Natural killer cell (primary cell): ENCODE measurements around the gene TPGS2. TPM values are rescaled to one million over a fixed set of nuclear protein-coding genes. Genes with fewer than 3 reads are reported as not detected.
"Not testable (repeated sequence)": the region's sequence is repeated elsewhere in the genome, so short reads cannot be mapped to it uniquely, and the experiment has no call there.

Source experiments
- ATAC-seq, 3 donors: fragments of 150-1000 bp in 2 of 3; fragments of 200-7000 bp in 1 of 3; cut with Tn5 transposase; 1 replicate in 1 of 3; 2 replicates in 2 of 3; pipeline ENCODE4 v1.10.0; 2021; ENCODE audit warnings: mild to moderate bottlenecking in 2 of 3, moderate library complexity in 2 of 3
- DNase-seq, 2 donors: peaks; one replicate each; pipeline versions ENCODE4 v3.0.0 to v3.0.0-alpha.2; 2013 to 2021; ENCODE audit warnings: mixed read lengths in 1 of 2
- H3K27ac ChIP-seq: one replicate; pipeline ENCODE4 v1.5.1; 2013; ENCODE audit warnings: mild to moderate bottlenecking, low read length
- H3K27me3 ChIP-seq: one replicate; pipeline ENCODE4 v1.6.1; 2013; ENCODE audit warnings: low read length; ENCODE audit not compliant: control insufficient read depth, insufficient read depth
- H3K36me3 ChIP-seq: one replicate; pipeline ENCODE4 v1.6.1; 2013; ENCODE audit warnings: low read length; ENCODE audit not compliant: control insufficient read depth, insufficient read depth
- H3K4me1 ChIP-seq: one replicate; pipeline ENCODE4 v1.6.1; 2013; ENCODE audit warnings: low read length; ENCODE audit not compliant: control insufficient read depth, insufficient read depth
- H3K4me3 ChIP-seq: one replicate; pipeline ENCODE4 v1.5.1; 2013; ENCODE audit warnings: low read length
- H3K9me3 ChIP-seq: one replicate; pipeline ENCODE4 v1.6.1; 2013; ENCODE audit warnings: low read length; ENCODE audit not compliant: control insufficient read depth, insufficient read depth
- H3K27ac Mint-ChIP-seq, 2 donors: one replicate each; pipeline ENCODE4 v1.8.0; 2022; ENCODE audit warnings: mild to moderate bottlenecking in 2 of 2, mixed read lengths in 2 of 2, moderate library complexity in 1 of 2
- H3K27me3 Mint-ChIP-seq, 2 donors: one replicate each; pipeline ENCODE4 v1.8.0; 2022; ENCODE audit warnings: low read depth in 2 of 2, mixed read lengths in 2 of 2
- H3K36me3 Mint-ChIP-seq: one replicate; pipeline ENCODE4 v1.8.0; 2022; ENCODE audit warnings: mixed read lengths
- H3K4me1 Mint-ChIP-seq, 2 donors: one replicate each; pipeline ENCODE4 v1.8.0; 2022; ENCODE audit warnings: mixed read lengths in 2 of 2
- H3K4me3 Mint-ChIP-seq: one replicate; pipeline ENCODE4 v1.8.0; 2022; ENCODE audit warnings: mild to moderate bottlenecking, moderate library complexity, mixed read lengths
- H3K9me3 Mint-ChIP-seq, 2 donors: one replicate each; pipeline ENCODE4 v1.8.0; 2022; ENCODE audit warnings: mixed read lengths in 2 of 2
- CTCF ChIP-seq: fragments of 200-600 bp; IDR thresholded peaks from one replicate; pipeline ENCODE4 v1.8.0; 2022; ENCODE audit warnings: antibody characterized with exemption
- WGBS: methylation state at CpG from one replicate; pipeline ENCODE4 v1.1.7; 2013; ENCODE audit warnings: missing lambda C conversion rate; ENCODE audit not compliant: insufficient coverage; 5-methylcytosine and 5-hydroxymethylcytosine counted together
- intact Hi-C: fragments of 100-400 bp; cut with micrococcal nuclease; formaldehyde crosslinking; loops from one replicate; pipeline ENCODE4 v1.14.2; 2022
- total RNA-seq, 4 donors: library from RNA; stranded (reverse); fragments of 120-200 nt in 1 of 4; gene quantifications; one replicate each; pipeline versions ENCODE4 v1.2.3 to v1.2.4, GENCODE V29; 2013 to 2022

The TPGS2 gene
- total RNA-seq = 10 to 100 TPM; 27.0 to 36.0 (median 33.7) TPM
- total RNA-seq (2013) = 50.9 TPM

GRCh38 chr18:36828630-36829361, at the start of gene TPGS2, which contains the start of gene KIAA1328:
Gene TPGS2 (minus strand): TSS chr18:36829002. CDS start chr18:36828767, 235 bp downstream.
Gene KIAA1328 (plus strand): TSS chr18:36829127. CDS start chr18:36829139, 12 bp downstream.
- peak; percentile 92 to 97 (median 92) for ATAC-seq
- Histone ChIP-seq H3K9me3 (no peaks in the 10 kb centered on the region), H3K27me3 (no peaks in the 10 kb centered on the region), H3K27ac (peak within 1 kb of the TSS; percentile 80), H3K4me3 (peak within 1 kb of the TSS; percentile 93), H3K4me1 (peaks cover 17% of the 10 kb centered on the region), H3K36me3 (no peaks in the 10 kb centered on the region)
- no peaks in the 10 kb centered on the region for H3K9me3 Mint-ChIP-seq
- H3K4me3 Mint-ChIP-seq = peak within 1 kb of the TSS; percentile 84
- peak within 1 kb of the TSS; percentile 72 to 76 for H3K27ac Mint-ChIP-seq
- DNase-seq = peak; percentile 82 to 93
- intact Hi-C loops = loop anchor here (5.0 kb wide), 1 partner anchor 856 kb away; the partner anchor contains the start of gene RMP24
- H3K4me1 Mint-ChIP-seq = peaks cover 23 to 40% of the 10 kb centered on the region in 2 donors
- H3K27me3 Mint-ChIP-seq = no peaks in the 10 kb centered on the region
- TF ChIP-seq CTCF = peak; percentile 55
- WGBS = under 1% methylated on average over 83 of the region's 83 CpGs
- H3K36me3 Mint-ChIP-seq = no peaks in the 10 kb centered on the region

- intact Hi-C loops, DNase-seq, H3K4me3 Mint-ChIP-seq, H3K4me3 ChIP-seq, H3K36me3 ChIP-seq, H3K27me3 ChIP-seq, H3K27me3 Mint-ChIP-seq, H3K4me1 ChIP-seq, H3K9me3 Mint-ChIP-seq, H3K27ac ChIP-seq, H3K27ac Mint-ChIP-seq, H3K36me3 Mint-ChIP-seq, ATAC-seq, H3K9me3 ChIP-seq: not testable (repeated sequence)
- peaks cover 8 to 17% of the 10 kb centered on the region in 2 donors for H3K4me1 Mint-ChIP-seq
Measured at GRCh38 chr18:36873826-36874225, 45.0 kb upstream of the TPGS2 start.

- H3K4me3 ChIP-seq = no peak overlapping the region
- H3K27ac ChIP-seq = no peak overlapping the region
- intact Hi-C loops = no loop called here
- H3K36me3 ChIP-seq = no peaks in the 10 kb centered on the region
- peaks cover 8 to 13% of the 10 kb centered on the region in 2 donors for H3K4me1 Mint-ChIP-seq
- H3K4me3 Mint-ChIP-seq = no peak overlapping the region
- TF ChIP-seq CTCF = no peak
- ATAC-seq (no peak), DNase-seq (no peak)
- no peaks in the 10 kb centered on the region for H3K27me3 ChIP-seq
- no peaks in the 10 kb centered on the region for H3K9me3 ChIP-seq
- no peaks in the 10 kb centered on the region for H3K9me3 Mint-ChIP-seq
- no peak overlapping the region for H3K27ac Mint-ChIP-seq
- H3K36me3 Mint-ChIP-seq = no peaks in the 10 kb centered on the region
- no peaks in the 10 kb centered on the region for H3K4me1 ChIP-seq
- no peaks in the 10 kb centered on the region for H3K27me3 Mint-ChIP-seq
Measured at GRCh38 chr18:36872329-36872728, 43.5 kb upstream of the TPGS2 start.

- intact Hi-C loops = no loop called here
- 100% methylated on average over 2 of the region's 3 CpGs for WGBS
- Histone ChIP-seq H3K27ac (no peak overlapping the region), H3K36me3 (no peaks in the 10 kb centered on the region), H3K4me1 (no peaks in the 10 kb centered on the region), H3K27me3 (no peaks in the 10 kb centered on the region), H3K9me3 (no peaks in the 10 kb centered on the region), H3K4me3 (no peak overlapping the region)
- ATAC-seq (no peak), DNase-seq (no peak)
- Mint-ChIP-seq H3K9me3 (no peaks in the 10 kb centered on the region), H3K27me3 (no peaks in the 10 kb centered on the region), H3K4me3 (no peak overlapping the region), H3K36me3 (no peaks in the 10 kb centered on the region), H3K4me1 (peaks cover 8 to 13% of the 10 kb centered on the region in 2 donors), H3K27ac (no peak overlapping the region)
- TF ChIP-seq CTCF = no peak
Measured at GRCh38 chr18:36871801-36872200, 43.0 kb upstream of the TPGS2 start.
